ENCODE results near the gene SLK. TPM values are rescaled to one million over a fixed set of nuclear protein-coding genes. Genes with fewer than 3 reads are reported as not detected.

SLK gene
- total RNA-seq, 1 donor from 2014 or later = 42.7 TPM

DNA sequence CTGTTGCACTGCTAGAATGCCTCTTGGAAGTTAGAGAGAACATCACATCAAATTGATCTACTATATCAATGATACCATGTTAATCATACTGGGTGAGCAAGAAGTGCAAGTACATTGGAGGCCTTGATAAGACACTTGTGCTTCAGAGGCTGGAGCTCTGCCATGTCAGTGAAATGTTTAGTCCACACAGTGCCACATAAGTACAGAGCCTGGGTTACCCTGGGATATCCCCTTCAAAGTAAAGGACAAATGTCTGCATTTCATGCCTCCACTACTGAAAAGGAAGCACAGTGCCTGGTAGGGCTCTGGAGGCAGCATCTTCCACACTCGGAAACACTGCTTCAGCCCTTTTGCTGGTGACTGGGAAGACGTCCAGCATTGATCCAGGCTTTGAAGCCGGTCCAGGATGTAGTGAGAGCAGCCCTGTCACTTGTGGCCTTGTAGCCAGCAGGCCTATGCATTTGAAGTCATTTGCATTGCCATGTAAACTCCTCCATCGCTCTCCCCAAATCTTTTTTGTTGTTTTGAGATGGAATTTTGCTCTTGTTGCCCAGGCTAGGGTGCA is 33.3 kb upstream of the SLK start:
- Histone ChIP-seq H3K36me3 (no peaks in the 10 kb centered on the region), H3K4me1 (peaks cover 4% of the 10 kb centered on the region), H3F3A (ENCODE audit: low read depth) (no peaks in the 10 kb centered on the region), H4K20me1 (ENCODE audit: low read depth) (no peaks in the 10 kb centered on the region), H3K9me3 (ENCODE audit: low read depth) (no peaks in the 10 kb centered on the region), H3K4me2 (no peak overlapping the region), H3K27me3 (no peaks in the 10 kb centered on the region), H3K79me2 (ENCODE audit: low read depth) (no peaks in the 10 kb centered on the region), H3K9ac (no peak overlapping the region), H3K27ac (no peak overlapping the region), H2AFZ (replicated peaks) (peak overlapping the region; percentile 52), H3K4me3 (no peak overlapping the region)
- Mint-ChIP-seq H3K27me3 (ENCODE audit: insufficient read depth, low read depth) (peaks cover 2% of the 10 kb centered on the region), H3K4me3 (no peak overlapping the region), H3K9me3 (no peaks in the 10 kb centered on the region), H3K36me3 (no peaks in the 10 kb centered on the region), H3K4me1 (peaks cover 7% of the 10 kb centered on the region), H3K27ac (no peak overlapping the region)
- DNase-seq (ENCODE audit: low spot score) = no peak
- TF ChIP-seq CTCF (IDR thresholded peaks at IDR 0.05) (no peak), EZH2 (IDR thresholded peaks at IDR 0.05) (no peak), EZH2phosphoT487 (IDR thresholded peaks at IDR 0.05) (no peak)

- TF ChIP-seq EZH2phosphoT487 (IDR thresholded peaks at IDR 0.05) = no peak
- TF ChIP-seq CTCF (IDR thresholded peaks at IDR 0.05) = no peak
- TF ChIP-seq EZH2 (IDR thresholded peaks at IDR 0.05) = no peak
- no peaks in the 10 kb centered on the region for H3K79me2 ChIP-seq (ENCODE audit: low read depth)
- no peaks in the 10 kb centered on the region for H3K9me3 Mint-ChIP-seq
- no peaks in the 10 kb centered on the region for H3K27me3 ChIP-seq
- H2AFZ ChIP-seq (replicated peaks) = no peak overlapping the region
- peaks cover 3% of the 10 kb centered on the region for H3K4me1 ChIP-seq
- H3K27ac ChIP-seq = no peak overlapping the region
- no peak overlapping the region for H3K4me3 ChIP-seq
- no peaks in the 10 kb centered on the region for H3K9me3 ChIP-seq (ENCODE audit: low read depth)
- H3K36me3 Mint-ChIP-seq = no peaks in the 10 kb centered on the region
- H3K4me3 Mint-ChIP-seq = no peak overlapping the region
- H3F3A ChIP-seq (ENCODE audit: low read depth) = no peaks in the 10 kb centered on the region
- H3K4me1 Mint-ChIP-seq = peaks cover 7% of the 10 kb centered on the region
- no peaks in the 10 kb centered on the region for H3K36me3 ChIP-seq
- no peak for DNase-seq (ENCODE audit: low spot score)
- no peak overlapping the region for H3K9ac ChIP-seq
- no peaks in the 10 kb centered on the region for H4K20me1 ChIP-seq (ENCODE audit: low read depth)
- H3K27me3 Mint-ChIP-seq (ENCODE audit: insufficient read depth, low read depth) = peaks cover 2% of the 10 kb centered on the region
- no peak overlapping the region for H3K27ac Mint-ChIP-seq
- no peak overlapping the region for H3K4me2 ChIP-seq
Measured at GRCh38 chr10:103934308-103934707, 32.6 kb upstream of the SLK start.

DNA sequence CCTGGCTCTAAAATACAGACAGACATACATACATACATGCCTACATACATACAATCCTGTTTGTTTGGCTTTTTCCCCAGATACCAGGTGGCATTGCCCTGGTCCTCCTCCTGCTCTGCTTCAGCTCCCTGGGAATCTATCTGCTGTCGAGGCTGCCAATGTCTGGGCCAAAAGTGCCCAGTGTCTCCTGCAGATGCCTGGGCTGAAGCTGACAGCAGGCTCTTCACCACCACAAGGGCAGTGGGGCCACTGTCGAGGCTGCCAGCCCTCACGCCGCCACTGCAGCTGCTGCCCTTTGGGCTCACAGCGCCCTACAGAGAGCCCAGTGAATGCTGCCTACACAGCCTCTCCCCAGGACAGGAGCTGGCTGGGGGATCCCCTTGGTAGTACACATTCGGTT is 30.9 kb upstream of the SLK start:
- H2AFZ ChIP-seq (replicated peaks) = no peak overlapping the region
- H3K4me1 ChIP-seq = no peaks in the 10 kb centered on the region
- no peaks in the 10 kb centered on the region for H3K27me3 ChIP-seq
- H3K27ac ChIP-seq = no peak overlapping the region
- no peak overlapping the region for H3K27ac Mint-ChIP-seq
- no peaks in the 10 kb centered on the region for H4K20me1 ChIP-seq (ENCODE audit: low read depth)
- H3K9me3 ChIP-seq (ENCODE audit: low read depth) = no peaks in the 10 kb centered on the region
- no peak overlapping the region for H3K4me3 Mint-ChIP-seq
- TF ChIP-seq CTCF (IDR thresholded peaks at IDR 0.05) = no peak
- TF ChIP-seq EZH2 (IDR thresholded peaks at IDR 0.05) = no peak
- TF ChIP-seq EZH2phosphoT487 (IDR thresholded peaks at IDR 0.05) = no peak
- H3K4me1 Mint-ChIP-seq = peaks cover 4% of the 10 kb centered on the region
- H3K36me3 ChIP-seq = no peaks in the 10 kb centered on the region
- H3K9ac ChIP-seq = no peak overlapping the region
- no peaks in the 10 kb centered on the region for H3F3A ChIP-seq (ENCODE audit: low read depth)
- no peak overlapping the region for H3K4me2 ChIP-seq
- no peak for DNase-seq (ENCODE audit: low spot score)
- no peak overlapping the region for H3K4me3 ChIP-seq
- H3K36me3 Mint-ChIP-seq = no peaks in the 10 kb centered on the region
- peaks cover 2% of the 10 kb centered on the region for H3K27me3 Mint-ChIP-seq (ENCODE audit: insufficient read depth, low read depth)
- H3K79me2 ChIP-seq (ENCODE audit: low read depth) = no peaks in the 10 kb centered on the region
- H3K9me3 Mint-ChIP-seq = no peaks in the 10 kb centered on the region

Data from neural progenitor cell (in vitro differentiated cells).